ENCODE measurements around the gene TMIE. TPM values are rescaled to one million over a fixed set of nuclear protein-coding genes. Genes with fewer than 3 reads are reported as not detected.

Gene TMIE
- total and polyA plus RNA-seq, 2 of the 4 experiments (the other 2 are of a cell fraction) = 0.12 TPM; not detected in 1

GRCh38 chr3:46730819-46731218 is 29.6 kb downstream of the TMIE start:
- no peak overlapping the region for H2BK15ac ChIP-seq (ENCODE audit: low read depth, low read length)
- H3K23ac ChIP-seq (ENCODE audit: low read depth, low read length) = no peak overlapping the region
- intact Hi-C loops (cut with micrococcal nuclease) (no loop called here), dilution Hi-C loops (cut with HindIII; ENCODE audit: low sequenced_read_pairs, unreplicated experiment) (no loop called here), in situ Hi-C loops (cut with MboI; ENCODE audit: low sequenced_read_pairs) (no loop called here)
- H4K91ac ChIP-seq (ENCODE audit: insufficient read depth, low read depth, low read length) = no peak overlapping the region
- H3K79me1 ChIP-seq (ENCODE audit: low read depth in 1 of 2, low read length in 2 of 2) = no peaks in the 10 kb centered on the region
- no peak overlapping the region for H2AFZ ChIP-seq (replicated peaks; ENCODE audit: low read length, poor library complexity)
- no peak overlapping the region for H3K4me2 ChIP-seq (ENCODE audit: low read depth, low read length)
- no peak overlapping the region for H3K4me3 ChIP-seq (ENCODE audit: insufficient read depth, low read depth, low read length)
- H3K9ac ChIP-seq (ENCODE audit: low read depth, low read length) = no peak overlapping the region
- H3K14ac ChIP-seq (replicated peaks; ENCODE audit: low read depth, low read length) = no peak overlapping the region
- peaks cover 20% of the 10 kb centered on the region for H3K27me3 ChIP-seq (ENCODE audit: control insufficient read depth, insufficient read depth, low read length)
- no peak overlapping the region for H2AK5ac ChIP-seq (ENCODE audit: low read depth, low read length)
- DNase-seq = no peak
- H3K9me1 ChIP-seq (ENCODE audit: insufficient read depth, low read length) = no peaks in the 10 kb centered on the region
- H4K20me1 ChIP-seq (ENCODE audit: insufficient read depth, low read length) = no peaks in the 10 kb centered on the region
- no peak overlapping the region for H3K56ac ChIP-seq (ENCODE audit: extremely low read depth, insufficient read depth, low read length)
- TF ChIP-seq RFX5 (IDR thresholded peaks at IDR 0.05; ENCODE audit: low read depth, low read length) (no peak), BHLHE40 (IDR thresholded peaks at IDR 0.05; ENCODE audit: low read depth, low read length) (no peak), CEBPB (IDR thresholded peaks at IDR 0.05; ENCODE audit: low read depth, low read length) (no peak), RAD21 (IDR thresholded peaks at IDR 0.05; ENCODE audit: low read length) (no peak), POLR2A (IDR thresholded peaks at IDR 0.05; ENCODE audit: low read depth, low read length) (no peak), MAFK (IDR thresholded peaks at IDR 0.05; ENCODE audit: low read depth, low read length) (no peak), NFE2L2 (IDR thresholded peaks at IDR 0.05; ENCODE audit: low read depth, low read length) (no peak), FOS (IDR thresholded peaks at IDR 0.05; ENCODE audit: low read depth, low read length) (no peak), CHD1 (IDR thresholded peaks at IDR 0.05; ENCODE audit: low read depth, low read length) (no peak), USF2 (IDR thresholded peaks at IDR 0.05; ENCODE audit: low read depth, low read length) (no peak), CTCF (conservative IDR thresholded peaks at IDR 0.05; ENCODE audit: low read depth, low read length) (no peak), MAZ (IDR thresholded peaks at IDR 0.05; ENCODE audit: borderline replicate concordance, low read depth, low read length) (no peak)
- no peak overlapping the region for H3K27ac ChIP-seq (ENCODE audit: insufficient read depth, low read length)
- H2BK20ac ChIP-seq (ENCODE audit: low read depth, low read length) = no peak overlapping the region
- no peak overlapping the region for H2BK5ac ChIP-seq (ENCODE audit: low read depth, low read length, poor library complexity, severe bottlenecking)
- ChIA-PET POLR2A (ENCODE audit: unreplicated experiment) (no interaction called here), CTCF (no interaction called here)
- no peak overlapping the region for H4K5ac ChIP-seq (ENCODE audit: low read depth, low read length)
- no TSS peak for BruUV-seq (replicated peaks)
- no peak overlapping the region for H3K18ac ChIP-seq (ENCODE audit: low read depth, low read length)
- H3K4ac ChIP-seq (ENCODE audit: low read depth, low read length) = no peak overlapping the region
- H4K8ac ChIP-seq (ENCODE audit: low read depth in 2 of 2, low read length in 2 of 2) = no peak overlapping the region
- no peaks in the 10 kb centered on the region for H3K4me1 ChIP-seq (ENCODE audit: control insufficient read depth, insufficient read depth, low read length)
- ATAC-seq (ENCODE audit: low read depth) = no peak
- no peaks in the 10 kb centered on the region for H3K36me3 ChIP-seq (ENCODE audit: control insufficient read depth, insufficient read depth, low read length)
- no CpG with 5 or more reads among the region's 2 CpGs for WGBS, 2 experiments (ENCODE audit: extremely low coverage in 2 of 2, insufficient read length in 1 of 2)
- no peak overlapping the region for H2BK120ac ChIP-seq (ENCODE audit: low read depth, low read length)
- no peak overlapping the region for H2AK9ac ChIP-seq (replicated peaks; ENCODE audit: low read depth, low read length, poor library complexity)
- H3K9me3 ChIP-seq (ENCODE audit: control insufficient read depth, insufficient read depth, low read length) = no peaks in the 10 kb centered on the region

Measured in IMR-90 (cell line).